ENCODE measurements around the gene COBLL1.

- TF ChIP-seq TAF1 (IDR thresholded peaks at IDR 0.05; ENCODE audit: low read depth, low read length) (no peak), POLR2A (IDR thresholded peaks at IDR 0.05; ENCODE audit: low read depth, low read length) (no peak), POLR2AphosphoS5 (IDR thresholded peaks at IDR 0.05; ENCODE audit: low read depth, low read length) (no peak), SPI1 (IDR thresholded peaks at IDR 0.05; ENCODE audit: low read depth, low read length) (no peak), PAX5 (IDR thresholded peaks at IDR 0.05; ENCODE audit: insufficient read depth, low read length, severe bottlenecking) (no peak)
These were observed 30.8 kb downstream of the COBLL1 start for GRCh38 chr2:164810843-164811242.
